NCI-H524 (cell line): ENCODE results near the gene AADAC.
"Not testable (repeated sequence)": the region's sequence is repeated elsewhere in the genome, so short reads cannot be mapped to it uniquely, and the experiment has no call there.

ENCODE experiments used
- DNase-seq, 2 experiments: peaks; one replicate each; lab custom pipeline; 2025; lab: John Stamatoyannopoulos, UW

Gene AADAC

DNA sequence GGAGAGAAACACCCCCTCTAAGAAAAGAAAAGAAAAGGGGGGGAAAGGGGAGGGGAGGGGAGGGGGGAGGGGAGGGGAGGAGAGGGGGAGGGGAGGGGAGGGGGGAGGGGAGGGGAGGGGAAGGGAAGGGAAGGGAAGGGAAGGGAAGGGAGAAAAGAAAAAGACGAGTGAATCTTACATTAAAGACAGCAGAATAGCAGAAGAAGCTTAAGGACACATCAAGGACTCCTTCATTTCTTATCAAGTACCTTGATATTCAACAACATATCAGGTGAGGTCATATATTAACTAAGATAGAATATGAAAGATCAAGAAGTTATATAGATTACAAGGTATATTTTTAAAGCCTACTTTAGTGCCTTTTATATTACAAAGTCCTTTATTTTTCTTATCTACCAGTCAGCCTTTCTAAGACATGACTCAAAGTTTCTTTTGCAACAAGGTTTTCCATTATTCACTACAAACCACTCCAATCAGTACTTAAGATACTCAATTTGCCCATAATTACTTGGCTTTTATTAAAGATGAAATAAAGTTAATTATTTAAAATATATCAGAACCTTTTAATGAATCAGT, 17.7 kb upstream of the AADAC start:
- DNase-seq, result no peak

DNA sequence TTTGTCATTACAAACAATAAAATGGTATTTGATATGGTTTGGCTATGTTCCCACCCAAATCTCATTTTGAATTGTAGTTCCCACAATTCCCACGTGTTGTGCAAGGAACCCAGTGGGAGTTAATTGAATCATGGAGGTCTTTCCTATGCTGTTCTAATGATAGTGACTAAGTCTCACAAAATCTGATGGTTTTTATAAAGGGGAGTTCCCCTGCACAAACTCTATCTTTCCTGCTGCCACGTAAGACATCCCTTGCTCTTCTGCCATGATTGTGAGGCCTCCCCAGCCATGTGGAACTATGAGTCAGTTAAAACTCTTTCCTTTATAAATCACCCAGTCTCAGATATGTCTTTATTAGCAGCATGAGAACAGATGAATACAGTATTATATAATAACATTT, 15.4 kb upstream of the AADAC start:
- no peak for DNase-seq

DNA sequence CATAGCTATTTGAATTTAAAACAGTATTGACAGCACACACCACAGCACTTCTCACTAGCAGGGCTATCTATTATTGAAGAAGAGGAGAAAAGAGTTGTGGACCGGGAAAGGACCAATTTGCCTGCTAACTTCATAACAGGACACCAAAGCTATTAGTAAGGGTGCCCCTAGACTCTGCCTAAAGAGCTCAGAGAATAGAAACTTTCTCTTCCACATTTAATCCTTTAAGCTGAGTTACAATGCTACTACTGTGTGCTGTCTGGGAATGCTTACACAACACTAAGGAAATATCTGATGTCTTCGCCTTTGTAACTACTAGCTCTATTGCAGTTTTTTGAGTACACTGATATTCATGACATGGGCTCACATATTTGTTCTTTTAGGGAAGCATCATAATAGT, 13.5 kb upstream of the AADAC start:
- no peak for DNase-seq

DNA sequence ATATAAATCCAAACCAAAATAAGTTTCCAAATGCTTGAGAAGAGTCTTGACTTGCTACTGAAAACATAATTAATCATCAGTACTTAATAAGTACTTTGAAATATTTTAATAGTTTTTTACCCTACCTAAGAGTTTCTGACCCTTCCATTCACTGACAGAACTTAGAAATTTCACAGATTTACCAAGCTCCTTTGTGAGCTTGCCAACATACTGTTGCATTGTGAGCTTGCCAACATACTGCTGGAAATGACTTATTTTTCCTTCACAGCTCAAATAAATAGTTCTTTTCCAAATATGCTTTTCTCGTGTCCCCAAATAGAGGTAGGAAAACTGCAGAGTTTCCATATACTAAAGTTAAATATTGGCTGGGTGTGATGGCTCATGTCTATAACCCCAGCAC, 9.6 kb upstream of the AADAC start:
- DNase-seq, result no peak

DNA sequence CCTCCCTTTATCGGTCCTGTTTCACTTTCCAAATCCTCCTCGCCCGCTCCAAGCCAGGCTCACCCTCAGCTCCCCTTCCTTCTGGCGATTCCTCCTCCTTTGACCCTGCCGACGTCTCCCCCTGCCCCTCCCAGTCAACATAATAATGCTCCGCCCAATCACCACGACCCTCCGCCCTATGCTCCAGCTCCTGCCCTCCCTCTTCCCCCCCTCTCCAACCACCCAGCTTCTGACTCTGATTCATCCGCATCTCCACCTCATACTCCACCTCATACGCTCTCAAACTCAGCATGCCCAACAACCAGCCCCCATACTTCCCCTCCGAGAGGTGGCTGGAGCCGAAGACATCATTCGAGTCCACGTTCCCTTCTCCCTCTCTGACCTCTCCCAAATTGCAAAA, 7.1 kb upstream of the AADAC start:
- no peak for DNase-seq

DNA sequence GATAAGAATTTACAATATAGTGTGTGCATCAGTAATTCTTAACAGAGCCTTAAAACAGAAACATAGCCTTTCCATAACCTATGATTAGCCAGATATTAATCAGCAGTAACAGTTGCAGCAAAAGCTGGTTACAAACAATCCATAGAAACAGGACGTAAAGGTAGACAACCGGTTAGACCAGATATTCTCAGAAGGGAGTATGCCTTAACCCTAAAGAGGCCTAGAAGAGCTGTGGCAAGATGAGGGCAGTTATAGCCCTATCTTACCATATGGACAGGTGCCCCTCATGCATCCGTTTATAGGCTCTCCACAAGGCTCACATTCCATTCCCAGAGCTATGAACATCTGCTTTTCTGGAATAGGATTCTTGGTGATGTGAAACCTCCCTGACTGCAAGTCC, 5.0 kb upstream of the AADAC start:
- DNase-seq, result not testable (repeated sequence)

DNA sequence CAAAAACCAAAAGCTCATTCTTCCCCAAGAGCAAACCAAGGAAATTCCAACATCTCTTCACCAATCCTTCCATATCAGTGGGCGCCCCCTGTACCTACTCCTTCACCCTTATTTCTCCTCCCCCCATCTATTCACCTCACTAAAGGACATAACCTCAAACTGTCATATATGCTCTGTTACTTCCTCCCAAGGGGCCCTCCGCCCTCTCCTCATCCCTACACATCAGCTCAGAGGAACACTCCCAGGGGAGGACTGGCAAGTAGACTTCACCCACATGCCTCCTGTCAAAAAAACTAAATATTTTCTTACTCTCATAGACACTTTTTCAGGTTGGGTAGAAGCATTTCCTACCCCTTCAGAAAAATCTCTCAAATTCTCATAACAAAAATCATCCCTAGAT, 2.4 kb upstream of the AADAC start:
- DNase-seq, result no peak

DNA sequence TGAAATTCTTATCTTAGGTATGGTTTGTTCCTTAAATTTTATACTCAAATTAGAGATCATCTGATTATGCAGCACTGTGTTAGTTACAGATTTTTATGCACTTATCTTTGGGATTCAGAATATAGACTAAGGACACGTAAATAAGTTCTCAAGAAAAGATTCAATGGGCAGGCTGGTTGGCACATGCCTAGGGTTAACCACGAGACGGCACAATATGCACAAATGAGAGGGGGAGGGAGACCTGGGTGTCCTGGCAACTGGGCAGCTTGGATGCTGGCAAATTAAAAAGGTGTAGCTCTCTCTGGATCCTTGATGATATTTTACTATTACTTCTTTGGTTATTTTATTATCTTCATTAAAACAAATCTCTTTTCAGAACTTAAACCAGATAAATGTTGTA, 672 bp downstream of the AADAC start:
- DNase-seq, result no peak

DNA sequence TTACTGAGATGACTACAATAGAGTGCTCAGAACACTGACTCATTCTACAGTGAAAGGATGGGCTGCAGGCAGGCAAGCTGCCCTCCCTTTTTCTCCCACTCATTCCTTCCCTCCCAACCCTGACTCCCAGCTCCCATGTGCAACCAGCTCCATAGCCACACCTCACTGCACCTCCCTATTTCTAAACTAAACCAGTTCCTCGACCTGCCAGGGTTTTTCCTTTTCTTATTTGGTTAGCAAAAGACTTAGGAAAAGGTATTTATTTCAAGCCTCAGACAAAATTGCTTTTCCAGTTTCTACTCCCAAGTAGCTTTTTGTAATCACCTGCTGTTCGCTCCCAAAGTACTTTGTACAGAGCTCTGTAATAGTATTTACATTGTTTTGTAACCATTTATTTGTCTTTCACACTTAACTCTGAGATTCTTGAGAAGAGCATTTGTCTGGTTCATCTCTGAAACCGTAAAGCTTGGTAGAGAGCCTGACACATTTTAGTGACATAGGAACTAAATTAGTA, 2.2 kb downstream of the AADAC start:
- no peak for DNase-seq

DNA sequence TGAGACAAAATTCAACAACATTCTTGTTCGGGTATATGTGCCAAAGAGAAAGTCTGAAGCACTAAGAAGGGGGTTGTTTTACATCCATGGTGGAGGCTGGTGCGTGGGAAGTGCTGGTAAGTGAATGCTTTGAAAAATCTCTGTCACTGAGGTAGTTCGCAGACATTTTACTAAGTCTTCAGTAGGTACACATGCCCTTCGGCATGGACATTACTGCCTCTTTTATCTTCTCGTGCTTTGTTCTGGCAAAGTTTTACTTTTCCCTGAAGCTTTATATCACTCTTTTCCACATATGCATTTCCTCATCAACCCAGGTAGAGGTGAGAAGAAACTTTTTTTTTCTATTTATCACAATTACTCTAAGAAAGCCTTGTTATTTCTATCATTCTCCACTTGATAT, 3.6 kb downstream of the AADAC start:
- DNase-seq, result no peak

DNA sequence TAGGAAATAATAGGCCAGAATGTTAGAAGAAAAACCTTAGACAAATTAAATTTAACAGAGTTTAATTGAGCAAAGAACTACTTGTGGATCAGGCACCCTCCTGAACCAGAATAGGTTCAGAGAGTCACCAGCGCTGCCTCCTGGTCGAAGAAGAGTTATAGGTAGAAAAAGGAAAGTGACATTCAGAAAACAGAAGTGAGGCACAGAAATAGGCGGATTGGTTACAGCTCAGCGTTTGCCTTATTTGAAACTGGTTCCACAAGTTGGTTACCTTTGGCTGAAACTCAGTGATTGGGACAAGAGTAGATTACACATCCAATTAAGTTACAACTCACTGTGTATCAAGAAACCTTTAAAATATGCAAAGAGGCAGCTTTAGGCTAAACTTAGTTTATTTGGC, 4.4 kb downstream of the AADAC start:
- DNase-seq, result no peak

DNA sequence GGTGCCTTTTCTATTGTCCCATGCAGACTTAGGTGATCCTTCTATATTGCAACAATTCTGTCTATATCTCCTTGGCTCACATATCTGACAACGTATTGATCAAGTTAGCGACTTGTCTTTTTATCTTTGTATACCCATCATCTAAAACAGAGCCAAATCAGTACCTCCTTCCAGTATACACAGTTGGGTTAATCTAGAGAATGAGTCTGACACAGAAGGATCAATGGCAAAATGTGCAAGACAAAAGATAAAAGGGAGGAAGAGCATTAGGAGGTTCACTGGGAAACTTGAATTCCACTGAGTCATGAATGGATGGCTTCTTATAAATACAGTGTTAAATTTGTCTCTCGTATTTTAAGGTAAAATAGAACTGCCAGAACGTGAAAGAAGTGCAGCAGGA, 6.0 kb downstream of the AADAC start:
- DNase-seq, result no peak

DNA sequence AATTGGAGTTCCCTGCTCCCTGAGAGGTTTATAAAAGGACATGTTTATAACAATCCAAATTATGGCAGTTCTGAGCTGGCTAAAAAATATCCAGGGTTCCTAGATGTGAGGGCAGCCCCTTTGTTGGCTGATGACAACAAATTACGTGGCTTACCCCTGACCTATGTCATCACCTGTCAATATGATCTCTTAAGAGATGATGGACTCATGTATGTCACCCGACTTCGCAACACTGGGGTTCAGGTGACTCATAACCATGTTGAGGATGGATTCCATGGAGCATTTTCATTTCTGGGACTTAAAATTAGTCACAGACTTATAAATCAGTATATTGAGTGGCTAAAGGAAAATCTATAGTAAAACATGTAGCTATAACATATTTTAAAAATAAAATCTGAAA, 13.9 kb downstream of the AADAC start:
- no peak for DNase-seq

DNA sequence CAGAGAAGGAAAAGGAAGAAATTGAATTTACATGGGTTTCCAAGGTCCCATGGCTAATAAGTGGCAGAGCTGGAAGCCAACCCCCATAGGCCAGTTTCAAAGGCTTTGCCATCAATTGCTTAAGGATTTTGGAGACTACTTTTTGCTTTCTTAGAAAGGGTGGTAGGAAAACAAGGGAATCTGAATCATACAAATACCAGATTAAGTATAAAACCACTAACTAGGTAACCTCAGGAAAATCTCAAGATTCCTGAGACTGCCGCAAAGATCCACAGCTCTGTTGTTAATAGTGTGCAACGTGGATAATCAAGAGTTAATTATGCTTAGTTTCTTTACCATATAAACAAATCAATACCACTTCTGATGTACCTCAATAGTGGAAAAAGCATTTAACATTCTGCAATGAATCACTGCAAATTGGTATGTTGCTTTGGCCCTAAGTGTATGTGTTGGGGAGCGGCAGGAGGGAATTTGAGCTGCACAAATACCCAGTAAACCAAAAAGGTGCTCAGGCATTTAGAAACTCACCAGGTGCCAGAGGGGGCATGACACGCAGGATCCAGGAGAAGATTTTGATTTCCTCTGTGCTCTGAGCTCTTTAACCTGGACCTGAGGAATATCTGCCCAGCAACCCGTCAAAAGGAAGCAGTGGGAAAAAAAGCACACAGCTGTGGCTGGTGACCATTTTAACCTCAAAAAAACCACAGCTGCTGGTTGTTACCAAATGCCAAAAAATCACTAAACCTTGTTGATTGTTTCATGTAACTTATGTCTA, 22.0 kb downstream of the AADAC start:
- DNase-seq, result no peak

DNA sequence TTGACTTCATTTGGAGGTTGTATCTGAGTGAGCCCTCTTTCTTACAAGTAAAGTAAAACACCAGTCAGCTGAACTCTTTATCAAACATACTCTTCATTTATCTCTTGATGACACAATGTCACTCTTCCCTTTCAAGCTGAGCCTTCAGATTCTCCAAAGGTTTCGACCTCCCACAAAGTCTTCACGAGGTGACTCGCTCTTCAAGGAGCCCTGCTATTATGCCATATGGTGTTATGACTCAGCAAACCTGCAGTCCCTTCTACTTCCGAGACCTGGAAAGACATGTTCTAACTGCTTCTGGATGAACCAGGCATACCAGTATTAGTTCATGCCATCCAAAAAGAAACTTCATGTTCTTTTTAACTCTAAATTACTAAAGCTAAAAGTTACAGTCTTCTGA, 23.1 kb downstream of the AADAC start:
- DNase-seq, result peak; percentile 83 to 92

DNA sequence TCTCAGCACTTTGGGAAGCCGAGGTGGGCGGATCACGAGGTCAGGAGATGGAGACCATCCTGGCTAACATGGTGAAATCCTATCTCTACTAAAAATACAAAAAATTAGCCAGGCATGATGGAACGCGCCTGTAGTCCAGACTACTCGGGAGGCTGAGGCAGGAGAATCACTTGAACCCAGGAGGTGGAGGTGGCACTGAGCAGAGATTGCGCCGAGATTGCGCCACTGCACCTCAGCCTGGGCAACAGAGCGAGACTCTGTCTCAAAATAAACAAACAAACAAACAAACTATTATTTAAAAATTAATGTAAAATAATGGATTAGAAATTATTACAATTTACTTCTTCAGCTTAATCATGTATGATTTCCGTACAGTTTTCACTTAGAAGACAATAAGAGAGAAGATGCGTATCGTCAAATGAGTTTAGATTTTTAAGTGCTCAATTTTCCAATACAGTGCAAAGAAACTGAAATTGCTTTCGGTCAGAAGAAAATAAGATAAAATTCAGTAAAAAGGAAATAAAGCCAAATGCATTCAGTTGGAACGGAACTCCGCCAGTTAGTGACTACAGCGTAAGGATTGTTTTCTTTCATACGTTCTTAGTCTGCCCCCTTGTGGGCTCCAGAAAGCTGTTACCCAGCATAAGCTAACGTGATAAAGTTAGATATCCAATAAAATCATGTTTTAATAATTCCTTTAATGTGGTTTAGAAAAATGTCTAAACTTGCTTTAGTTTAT, 24.8 kb downstream of the AADAC start:
- peak; percentile 67 to 83 for DNase-seq

DNA sequence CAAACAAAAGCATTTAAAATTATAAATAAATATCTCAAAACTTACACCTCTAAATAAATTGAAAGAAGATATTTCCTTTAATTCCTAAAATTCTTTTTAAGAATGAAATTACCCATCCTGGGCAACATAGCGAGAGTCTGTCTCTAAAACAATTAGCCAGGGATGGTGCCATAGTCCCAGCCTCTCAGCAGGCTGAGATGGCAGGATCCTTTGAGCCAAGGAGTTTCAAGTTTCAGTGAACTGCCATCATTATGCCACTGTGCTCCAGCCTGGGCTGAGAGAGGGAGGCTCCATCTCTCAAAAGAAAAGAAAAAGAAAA, 25.4 kb downstream of the AADAC start:
- peak; percentile 27 to 53 for DNase-seq

DNA sequence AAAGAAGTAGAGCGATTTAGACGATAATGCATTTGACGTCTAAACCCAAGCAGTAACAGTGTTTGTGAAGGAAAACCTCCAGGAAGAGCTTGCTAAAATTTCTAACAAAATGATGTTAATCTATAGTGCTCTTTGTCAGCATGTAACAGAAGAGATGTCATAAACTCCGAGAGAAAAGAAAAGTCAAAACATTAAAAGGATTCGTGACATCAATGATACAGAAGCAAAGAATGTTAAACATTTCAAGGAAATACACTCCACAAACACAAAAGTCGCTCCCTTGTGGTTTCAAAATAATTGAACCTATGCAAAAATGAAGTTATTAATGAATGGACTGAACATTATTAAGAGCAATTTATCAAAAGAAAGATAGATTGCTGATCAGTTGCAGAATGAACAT, 27.9 kb downstream of the AADAC start:
- no peak for DNase-seq

DNA sequence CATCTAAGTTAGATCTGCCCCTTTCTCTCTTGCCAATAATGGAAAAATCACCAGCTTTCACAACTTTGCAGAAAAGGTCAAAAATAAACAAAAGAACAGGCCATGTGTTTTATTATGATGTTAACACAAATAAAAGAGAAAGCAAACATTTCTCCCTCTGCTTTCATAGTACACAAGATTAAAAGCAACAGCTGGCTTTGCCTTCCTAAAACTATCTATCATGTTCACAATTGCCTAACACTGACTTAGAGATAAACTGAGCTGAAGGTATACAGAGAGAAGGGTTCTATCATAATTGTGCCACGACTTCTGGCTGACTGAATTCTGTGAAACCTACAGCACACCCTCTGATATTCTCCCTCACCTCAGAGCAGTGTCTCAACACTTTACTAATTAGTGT, 29.4 kb downstream of the AADAC start:
- no peak for DNase-seq

DNA sequence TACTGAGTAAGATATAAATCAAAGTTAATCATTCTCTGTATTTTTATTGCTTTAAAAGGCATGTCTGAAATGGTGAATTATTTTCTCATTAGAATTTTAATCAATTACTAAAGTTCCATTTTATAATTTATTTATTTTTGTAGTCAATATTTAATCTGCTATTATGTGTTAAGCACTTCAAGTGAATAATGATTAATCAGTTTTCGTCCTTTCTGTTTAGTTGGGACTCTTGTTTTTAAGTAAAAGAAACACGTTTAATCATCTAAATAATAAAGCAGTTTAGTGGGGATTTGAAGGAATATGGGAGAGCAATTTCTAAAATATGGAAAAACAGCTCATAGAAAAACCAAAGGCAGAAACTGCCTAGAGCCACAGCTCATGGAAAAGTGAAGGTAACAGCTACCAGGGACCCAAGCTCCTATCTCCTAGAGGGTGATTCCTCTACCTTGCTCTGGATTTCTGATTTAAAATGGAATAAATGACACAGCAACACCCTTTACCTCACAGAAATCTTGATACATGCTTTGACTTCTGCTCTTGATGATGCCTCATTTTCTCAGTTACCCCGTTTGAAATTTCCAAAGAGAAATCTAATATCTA, 31.5 kb downstream of the AADAC start:
- no peak for DNase-seq

DNA sequence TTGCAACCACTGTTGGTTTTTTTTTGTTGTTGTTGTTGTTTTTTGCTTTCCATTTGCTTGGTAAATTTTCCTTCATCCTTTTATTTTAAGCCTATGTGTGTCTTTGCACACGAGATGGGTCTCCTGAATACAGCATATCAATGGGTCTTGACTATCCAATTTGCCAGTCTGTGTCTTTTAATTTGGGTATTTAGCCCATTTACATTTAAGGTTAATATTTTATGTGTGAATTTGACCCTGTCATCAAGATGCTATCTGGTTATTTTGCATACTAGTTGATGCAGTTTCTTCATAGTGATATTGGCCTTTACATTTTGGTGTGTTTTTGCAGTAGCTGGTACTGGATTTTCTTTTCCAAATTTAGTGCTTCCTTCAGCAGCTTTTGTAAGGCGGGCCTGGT, 36.1 kb downstream of the AADAC start:
- not testable (repeated sequence) for DNase-seq

DNA sequence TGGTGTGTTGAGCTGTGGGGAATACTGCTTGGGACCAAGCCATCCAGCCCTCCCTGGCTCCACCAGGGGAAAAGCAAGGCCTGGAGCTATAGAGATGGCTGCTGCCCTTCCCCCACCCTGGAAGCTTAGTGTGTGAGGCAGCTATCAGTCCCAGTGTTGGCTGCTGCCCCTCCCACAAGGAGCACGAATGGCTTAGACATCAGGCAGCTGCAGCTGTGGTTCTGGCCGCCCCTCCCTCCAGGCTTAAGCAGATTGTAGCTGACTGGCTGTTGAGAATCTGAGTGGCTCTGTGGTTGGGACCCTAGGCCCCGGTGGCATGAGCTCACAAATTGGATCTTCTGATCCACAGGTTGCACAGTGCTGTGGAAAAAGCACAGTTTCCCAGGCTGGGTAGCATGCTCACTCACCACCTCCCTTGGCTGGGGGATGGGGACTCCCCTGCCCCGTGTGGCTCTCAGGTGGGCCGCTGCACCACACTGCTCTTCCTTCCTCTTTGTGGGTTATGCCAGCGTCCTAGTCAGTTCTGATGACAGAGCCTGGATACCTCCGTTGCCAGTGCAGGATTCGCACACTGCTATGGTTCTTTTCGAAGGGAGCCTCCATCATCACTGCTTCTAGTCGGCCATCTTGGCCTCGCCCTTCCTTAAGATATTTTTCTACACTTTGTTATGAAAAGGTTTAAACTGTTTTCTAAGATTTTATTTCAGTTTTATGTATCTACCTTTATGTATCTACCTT, 38.3 kb downstream of the AADAC start:
- DNase-seq, result peak in 1 of 2 experiments; percentile 16
